SK-N-SH treated with all-trans-retinoic acid at 6 μM for 48 hours (cell line): ENCODE measurements around the gene TMEM31.

Experiments
- PATZ1 ChIP-seq: fragments of 250-450 bp; sonication (Bioruptor Pico); IDR thresholded peaks from 2 replicates; pipeline ENCODE4 v1.8.0; 2020; ENCODE audit warnings: mild to moderate bottlenecking, moderate library complexity, borderline replicate concordance
- ZFP3 ChIP-seq: fragments of 250-450 bp; sonication (Bioruptor Pico); IDR thresholded peaks from 2 replicates; pipeline ENCODE4 v1.5.0; 2020; ENCODE audit warnings: mild to moderate bottlenecking, moderate library complexity
- ZFP30 ChIP-seq: fragments of 450-650 bp; formaldehyde crosslinking; IDR thresholded peaks from 2 replicates; pipeline ENCODE4 v1.5.0; 2022; ENCODE audit warnings: mild to moderate bottlenecking, moderate library complexity

GRCh38 chrX:103697687-103698086, 13.0 kb upstream of the TMEM31 start:
- no peak for TF ChIP-seq PATZ1 (CRISPR knock-in tag)
- no peak for TF ChIP-seq ZFP3 (CRISPR knock-in tag)
- no peak for TF ChIP-seq ZFP30
